ENCODE measurements around the gene CCDC97.

GRCh38 chr19:41330481-41330880 is 20.5 kb downstream of the CCDC97 start:
- no peak for TF ChIP-seq CTCF (IDR thresholded peaks at IDR 0.05; ENCODE audit: low read length)
- TF ChIP-seq EZH2phosphoT487 (IDR thresholded peaks at IDR 0.05; ENCODE audit: low read length): no peak
- no peak for TF ChIP-seq EZH2 (optimal IDR thresholded peaks at IDR 0.05; ENCODE audit: low read depth, low read length)
